ENCODE data around the gene AGR2.

The AGR2 gene

GRCh38 chr7:16813232-16813616 is 8.4 kb upstream of the AGR2 start:
- DNase-seq (ENCODE audit: low read depth in 3 of 3, low spot score in 1 of 3) = no peak

- no peak for DNase-seq (ENCODE audit: low read depth in 3 of 3, low spot score in 1 of 3)
Observed at GRCh38 chr7:16812542-16813231, 7.9 kb upstream of the AGR2 start.

- no peak for DNase-seq (ENCODE audit: low read depth in 3 of 3, low spot score in 1 of 3)
Observed at GRCh38 chr7:16811551-16811950, 6.8 kb upstream of the AGR2 start.

GRCh38 chr7:16810573-16810972 is 5.8 kb upstream of the AGR2 start:
- no peak for DNase-seq (ENCODE audit: low read depth in 3 of 3, low spot score in 1 of 3)

- DNase-seq (ENCODE audit: low read depth in 3 of 3, low spot score in 1 of 3) = no peak
Observed at GRCh38 chr7:16810112-16810511, 5.3 kb upstream of the AGR2 start.

GRCh38 chr7:16805441-16805840 is 642 bp upstream of the AGR2 start:
- no peak for DNase-seq (ENCODE audit: low read depth in 3 of 3, low spot score in 1 of 3)

- DNase-seq (ENCODE audit: low read depth in 3 of 3, low spot score in 1 of 3) = no peak
Observed at GRCh38 chr7:16803881-16804673, 722 bp downstream of the AGR2 start.

- DNase-seq (ENCODE audit: low read depth in 3 of 3, low spot score in 1 of 3) = no peak
Observed at GRCh38 chr7:16803125-16803524, 1.7 kb downstream of the AGR2 start.

- no peak for DNase-seq (ENCODE audit: low read depth in 3 of 3, low spot score in 1 of 3)
Observed at GRCh38 chr7:16801579-16801978, 3.2 kb downstream of the AGR2 start.

GRCh38 chr7:16801111-16801542 is 3.7 kb downstream of the AGR2 start:
- DNase-seq (ENCODE audit: low read depth in 3 of 3, low spot score in 1 of 3) = no peak

- no peak for DNase-seq (ENCODE audit: low read depth in 3 of 3, low spot score in 1 of 3)
Observed at GRCh38 chr7:16795624-16796023, 9.2 kb downstream of the AGR2 start.

GRCh38 chr7:16794986-16795385 is 9.8 kb downstream of the AGR2 start:
- no peak for DNase-seq (ENCODE audit: low read depth in 3 of 3, low spot score in 1 of 3)

- no peak for DNase-seq (ENCODE audit: low read depth in 3 of 3, low spot score in 1 of 3)
Observed at GRCh38 chr7:16791905-16792698, 12.7 kb downstream of the AGR2 start.

GRCh38 chr7:16791071-16791470 is 13.7 kb downstream of the AGR2 start:
- no peak for DNase-seq (ENCODE audit: low read depth in 3 of 3, low spot score in 1 of 3)

GRCh38 chr7:16787127-16787526 is 17.7 kb downstream of the AGR2 start:
- DNase-seq (ENCODE audit: low read depth in 3 of 3, low spot score in 1 of 3) = no peak

- no peak for DNase-seq (ENCODE audit: low read depth in 3 of 3, low spot score in 1 of 3)
Observed at GRCh38 chr7:16786257-16786656, 18.5 kb downstream of the AGR2 start.

GRCh38 chr7:16785846-16786245 is 19.0 kb downstream of the AGR2 start:
- DNase-seq (ENCODE audit: low read depth in 3 of 3, low spot score in 1 of 3) = no peak

- DNase-seq (ENCODE audit: low read depth in 3 of 3, low spot score in 1 of 3) = no peak
Observed at GRCh38 chr7:16785321-16785720, 19.5 kb downstream of the AGR2 start.

- no peak for DNase-seq (ENCODE audit: low read depth in 3 of 3, low spot score in 1 of 3)
Observed at GRCh38 chr7:16780596-16780995, 24.2 kb downstream of the AGR2 start.

GRCh38 chr7:16779051-16779450 is 25.7 kb downstream of the AGR2 start:
- no peak for DNase-seq (ENCODE audit: low read depth in 3 of 3, low spot score in 1 of 3)

- no peak for DNase-seq (ENCODE audit: low read depth in 3 of 3, low spot score in 1 of 3)
Observed at GRCh38 chr7:16778476-16778875, 26.3 kb downstream of the AGR2 start.

GRCh38 chr7:16776053-16776452 is 28.7 kb downstream of the AGR2 start:
- DNase-seq (ENCODE audit: low read depth in 3 of 3, low spot score in 1 of 3) = no peak
